ENCODE measurements around the gene RAPGEF5.

Gene RAPGEF5

GRCh38 chr7:22288202-22288601 is 68.8 kb downstream of the RAPGEF5 start:
- in situ Hi-C loops (cut with MboI; ENCODE audit: low sequenced_read_pairs, unreplicated experiment), result no loop called here
- TF ChIP-seq CTCF (IDR thresholded peaks at IDR 0.05; ENCODE audit: borderline replicate concordance, control extremely low read depth, extremely low read depth, insufficient read depth, missing control alignments), result no peak
- no peak for DNase-seq (ENCODE audit: low spot score)

- TF ChIP-seq CTCF (IDR thresholded peaks at IDR 0.05; ENCODE audit: borderline replicate concordance, control extremely low read depth, extremely low read depth, insufficient read depth, missing control alignments), result no peak
- in situ Hi-C loops (cut with MboI; ENCODE audit: low sequenced_read_pairs, unreplicated experiment), result no loop called here
- DNase-seq (ENCODE audit: low spot score), result no peak
These were observed 69.5 kb downstream of the RAPGEF5 start for GRCh38 chr7:22287412-22287811.

GRCh38 chr7:22286436-22286835 is 70.5 kb downstream of the RAPGEF5 start:
- no peak for TF ChIP-seq CTCF (IDR thresholded peaks at IDR 0.05; ENCODE audit: borderline replicate concordance, control extremely low read depth, extremely low read depth, insufficient read depth, missing control alignments)
- in situ Hi-C loops (cut with MboI; ENCODE audit: low sequenced_read_pairs, unreplicated experiment), result no loop called here
- no peak for DNase-seq (ENCODE audit: low spot score)

GRCh38 chr7:22281481-22281880 is 75.5 kb downstream of the RAPGEF5 start:
- in situ Hi-C loops (cut with MboI; ENCODE audit: low sequenced_read_pairs, unreplicated experiment), result no loop called here
- no peak for TF ChIP-seq CTCF (IDR thresholded peaks at IDR 0.05; ENCODE audit: borderline replicate concordance, control extremely low read depth, extremely low read depth, insufficient read depth, missing control alignments)
- no peak for DNase-seq (ENCODE audit: low spot score)

GRCh38 chr7:22280031-22280430 is 76.9 kb downstream of the RAPGEF5 start:
- TF ChIP-seq CTCF (IDR thresholded peaks at IDR 0.05; ENCODE audit: borderline replicate concordance, control extremely low read depth, extremely low read depth, insufficient read depth, missing control alignments), result no peak
- DNase-seq (ENCODE audit: low spot score), result no peak

GRCh38 chr7:22278660-22279059 is 78.3 kb downstream of the RAPGEF5 start:
- no peak for DNase-seq (ENCODE audit: low spot score)
- in situ Hi-C loops (cut with MboI; ENCODE audit: low sequenced_read_pairs, unreplicated experiment), result no loop called here
- TF ChIP-seq CTCF (IDR thresholded peaks at IDR 0.05; ENCODE audit: borderline replicate concordance, control extremely low read depth, extremely low read depth, insufficient read depth, missing control alignments), result no peak

More at GRCh38 chr7:22280031-22280430, 76.9 kb downstream of the RAPGEF5 start:
- in situ Hi-C loops (cut with MboI; ENCODE audit: low sequenced_read_pairs, unreplicated experiment), result no loop called here

GRCh38 chr7:22277375-22277774 is 79.6 kb downstream of the RAPGEF5 start:
- DNase-seq (ENCODE audit: low spot score), result no peak
- no peak for TF ChIP-seq CTCF (IDR thresholded peaks at IDR 0.05; ENCODE audit: borderline replicate concordance, control extremely low read depth, extremely low read depth, insufficient read depth, missing control alignments)
- in situ Hi-C loops (cut with MboI; ENCODE audit: low sequenced_read_pairs, unreplicated experiment), result no loop called here
